Stomach (tissue), 4 donors: Measurements from ENCODE around the gene VPS18.

Experiments used
- EP300 ChIP-seq: sonication (generic); formaldehyde crosslinking; IDR thresholded peaks from one replicate; pipeline ENCODE4 v1.6.1; 2017; ENCODE audit warnings: antibody characterized with exemption
- POLR2A ChIP-seq, 4 donors: fragments of 450-650 bp; IDR thresholded peaks; one replicate each; pipeline ENCODE4 v1.6.1; 2016; ENCODE audit warnings: antibody characterized with exemption in 4 of 4, control low read depth in 2 of 4, mild to moderate bottlenecking in 1 of 4, moderate library complexity in 1 of 4
- POLR2AphosphoS5 ChIP-seq, 3 donors: sonication (generic); formaldehyde crosslinking; IDR thresholded peaks; one replicate each; pipeline ENCODE4 v1.6.1; 2016; ENCODE audit warnings: antibody characterized with exemption in 3 of 3
- TF ChIP-seq, protein P1 (sequence below), 7 experiments: fragments of 450-650 bp in 4 of 7; fragments of 200-600 bp in 3 of 7; sonication (generic) in 3 of 7; IDR thresholded peaks; one replicate each; pipeline ENCODE4 v1.5.1; 2016 to 2019; ENCODE audit warnings: antibody characterized with exemption in 7 of 7, control low read depth in 2 of 7, mild to moderate bottlenecking in 1 of 7

DNA sequence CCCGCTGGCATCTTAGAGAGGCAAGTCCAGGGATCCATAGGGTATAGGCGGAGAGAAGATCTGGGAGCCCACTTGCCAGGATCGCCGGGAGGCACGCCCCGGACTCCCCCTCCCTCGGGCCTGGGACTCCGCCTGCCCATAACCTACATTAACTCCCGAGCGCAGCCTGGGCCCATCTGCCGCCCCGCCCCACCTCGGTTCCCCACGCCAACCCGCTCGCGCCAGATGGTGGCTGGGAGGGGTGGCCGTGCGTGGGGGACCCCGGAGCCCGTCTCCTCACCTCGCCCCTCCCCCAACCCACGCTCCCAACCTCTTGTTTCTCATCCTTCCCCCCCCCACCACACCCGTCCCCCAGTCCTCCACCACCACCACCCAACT lies 33.2 kb downstream of the VPS18 start:
- TF ChIP-seq, protein P1, sequence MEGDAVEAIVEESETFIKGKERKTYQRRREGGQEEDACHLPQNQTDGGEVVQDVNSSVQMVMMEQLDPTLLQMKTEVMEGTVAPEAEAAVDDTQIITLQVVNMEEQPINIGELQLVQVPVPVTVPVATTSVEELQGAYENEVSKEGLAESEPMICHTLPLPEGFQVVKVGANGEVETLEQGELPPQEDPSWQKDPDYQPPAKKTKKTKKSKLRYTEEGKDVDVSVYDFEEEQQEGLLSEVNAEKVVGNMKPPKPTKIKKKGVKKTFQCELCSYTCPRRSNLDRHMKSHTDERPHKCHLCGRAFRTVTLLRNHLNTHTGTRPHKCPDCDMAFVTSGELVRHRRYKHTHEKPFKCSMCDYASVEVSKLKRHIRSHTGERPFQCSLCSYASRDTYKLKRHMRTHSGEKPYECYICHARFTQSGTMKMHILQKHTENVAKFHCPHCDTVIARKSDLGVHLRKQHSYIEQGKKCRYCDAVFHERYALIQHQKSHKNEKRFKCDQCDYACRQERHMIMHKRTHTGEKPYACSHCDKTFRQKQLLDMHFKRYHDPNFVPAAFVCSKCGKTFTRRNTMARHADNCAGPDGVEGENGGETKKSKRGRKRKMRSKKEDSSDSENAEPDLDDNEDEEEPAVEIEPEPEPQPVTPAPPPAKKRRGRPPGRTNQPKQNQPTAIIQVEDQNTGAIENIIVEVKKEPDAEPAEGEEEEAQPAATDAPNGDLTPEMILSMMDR (IDR thresholded peaks at IDR 0.05), result no peak
- TF ChIP-seq EP300 (no peak), POLR2A (IDR thresholded peaks at IDR 0.05) (no peak), POLR2AphosphoS5 (IDR thresholded peaks at IDR 0.05) (no peak)
